ENCODE results near the gene HAT1.
"Not testable (repeated sequence)": the region's sequence is repeated elsewhere in the genome, so short reads cannot be mapped to it uniquely, and the experiment has no call there.

Gene HAT1

GRCh38 chr2:171972329-171972982, 50.2 kb downstream of the HAT1 start:
- no peak for DNase-seq (ENCODE audit: low read depth)

DNA sequence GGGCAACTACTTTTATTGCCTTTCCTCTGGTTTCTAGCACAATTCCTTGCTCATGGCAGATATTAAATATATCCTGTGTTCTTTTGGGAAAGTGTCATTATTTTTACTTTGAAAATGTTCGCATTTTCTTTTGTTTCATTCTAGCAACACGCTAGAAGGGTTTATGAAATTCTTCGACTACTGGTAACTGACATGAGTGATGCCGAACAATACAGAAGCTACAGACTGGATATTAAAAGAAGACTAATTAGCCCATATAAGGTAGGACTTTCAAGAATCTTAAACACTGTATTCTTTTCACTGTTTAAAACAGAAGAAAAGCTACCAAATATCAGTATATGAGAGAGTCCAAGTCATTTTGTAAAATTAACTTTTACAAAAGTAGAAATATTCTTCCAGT, 56.8 kb downstream of the HAT1 start:
- DNase-seq (ENCODE audit: low read depth) = no peak

DNA sequence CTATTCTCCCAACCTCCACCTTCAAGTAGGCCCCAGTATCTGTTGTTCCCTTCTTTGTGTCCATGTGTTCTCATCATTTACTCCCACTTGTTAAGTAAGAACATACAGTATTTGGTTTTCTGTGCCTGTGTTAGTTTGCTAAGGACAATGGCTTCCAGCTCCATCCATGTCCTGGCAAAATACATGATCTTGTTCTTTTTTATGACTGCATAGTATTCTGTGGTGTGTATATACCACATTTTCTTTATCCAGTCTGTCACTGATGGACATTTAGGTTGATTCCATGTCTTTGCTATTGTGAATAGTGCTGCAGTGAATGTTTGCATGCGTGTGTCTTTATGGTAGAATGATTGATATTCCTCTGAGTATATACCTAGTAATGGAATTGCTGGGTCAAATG, 61.7 kb downstream of the HAT1 start:
- not testable (repeated sequence) for DNase-seq (ENCODE audit: low read depth)

DNA sequence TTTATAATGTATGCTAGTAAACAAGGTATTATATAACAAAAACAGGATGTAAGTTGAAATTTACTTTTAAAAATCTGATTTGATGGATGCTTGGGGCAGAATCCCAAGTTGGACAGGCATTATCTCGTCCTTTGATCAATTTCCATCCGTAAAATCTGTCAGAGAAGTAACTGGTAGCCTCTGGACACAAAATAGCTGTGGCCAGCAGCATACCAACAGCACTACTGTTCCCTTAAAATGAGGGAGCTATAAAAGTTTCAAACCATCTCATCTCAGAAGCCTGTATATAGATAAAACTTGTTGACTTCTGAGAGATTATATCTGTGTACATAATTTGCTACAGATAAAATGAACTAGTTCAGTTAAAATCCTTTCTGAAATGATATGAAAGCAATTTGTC, 62.8 kb downstream of the HAT1 start:
- peak; percentile 81 for DNase-seq (ENCODE audit: low read depth)

- DNase-seq (ENCODE audit: low read depth) = no peak
These were observed 64.5 kb downstream of the HAT1 start for GRCh38 chr2:171986778-171987177.

GRCh38 chr2:171991027-171991426, 68.8 kb downstream of the HAT1 start:
- DNase-seq (ENCODE audit: low read depth) = no peak

GRCh38 chr2:171995586-171995985, 73.3 kb downstream of the HAT1 start:
- DNase-seq (ENCODE audit: low read depth) = peak; percentile 30

DNA sequence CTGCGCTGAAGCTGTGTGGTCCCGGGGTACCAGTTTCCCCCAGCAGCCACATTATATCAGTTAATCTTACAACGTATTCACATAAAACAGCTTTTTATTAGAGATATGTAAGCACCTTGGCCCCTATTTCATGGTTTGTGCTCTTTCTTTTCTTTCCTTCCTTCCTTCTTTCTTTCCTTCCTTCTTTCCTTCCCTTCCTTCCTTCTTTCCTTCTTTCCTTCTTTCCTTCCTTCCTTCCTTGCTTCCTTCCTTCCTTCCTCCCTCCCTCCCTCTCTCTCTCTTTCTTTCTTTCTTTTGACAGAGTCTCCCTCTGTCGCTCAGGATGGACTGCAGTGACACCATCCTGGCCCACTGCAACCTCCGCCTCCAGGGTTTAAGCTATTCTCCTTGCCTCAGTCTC, 73.8 kb downstream of the HAT1 start:
- DNase-seq (ENCODE audit: low read depth) = no peak

- not testable (repeated sequence) for DNase-seq (ENCODE audit: low read depth)
These were observed 74.8 kb downstream of the HAT1 start for GRCh38 chr2:171997031-171997430.

DNA sequence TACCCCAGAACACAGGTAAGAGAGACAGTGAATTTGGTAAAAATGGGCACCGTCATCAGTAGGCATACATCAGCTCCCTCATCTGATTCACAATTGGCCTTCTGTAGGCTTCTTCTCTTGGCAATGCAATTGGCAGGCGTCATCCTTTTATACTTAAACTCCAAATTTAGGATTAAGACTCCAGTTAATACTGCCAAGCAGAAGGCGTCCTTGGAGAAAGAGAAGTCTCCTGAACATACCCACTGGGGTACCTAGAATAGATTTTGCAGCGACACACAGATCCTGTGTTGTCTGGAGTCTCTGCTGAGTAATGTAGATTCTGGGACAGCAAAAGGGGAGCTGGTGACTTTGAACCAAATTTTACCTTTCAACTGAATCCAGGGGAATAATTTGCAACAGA, 76.9 kb downstream of the HAT1 start:
- DNase-seq (ENCODE audit: low read depth) = no peak

DNA sequence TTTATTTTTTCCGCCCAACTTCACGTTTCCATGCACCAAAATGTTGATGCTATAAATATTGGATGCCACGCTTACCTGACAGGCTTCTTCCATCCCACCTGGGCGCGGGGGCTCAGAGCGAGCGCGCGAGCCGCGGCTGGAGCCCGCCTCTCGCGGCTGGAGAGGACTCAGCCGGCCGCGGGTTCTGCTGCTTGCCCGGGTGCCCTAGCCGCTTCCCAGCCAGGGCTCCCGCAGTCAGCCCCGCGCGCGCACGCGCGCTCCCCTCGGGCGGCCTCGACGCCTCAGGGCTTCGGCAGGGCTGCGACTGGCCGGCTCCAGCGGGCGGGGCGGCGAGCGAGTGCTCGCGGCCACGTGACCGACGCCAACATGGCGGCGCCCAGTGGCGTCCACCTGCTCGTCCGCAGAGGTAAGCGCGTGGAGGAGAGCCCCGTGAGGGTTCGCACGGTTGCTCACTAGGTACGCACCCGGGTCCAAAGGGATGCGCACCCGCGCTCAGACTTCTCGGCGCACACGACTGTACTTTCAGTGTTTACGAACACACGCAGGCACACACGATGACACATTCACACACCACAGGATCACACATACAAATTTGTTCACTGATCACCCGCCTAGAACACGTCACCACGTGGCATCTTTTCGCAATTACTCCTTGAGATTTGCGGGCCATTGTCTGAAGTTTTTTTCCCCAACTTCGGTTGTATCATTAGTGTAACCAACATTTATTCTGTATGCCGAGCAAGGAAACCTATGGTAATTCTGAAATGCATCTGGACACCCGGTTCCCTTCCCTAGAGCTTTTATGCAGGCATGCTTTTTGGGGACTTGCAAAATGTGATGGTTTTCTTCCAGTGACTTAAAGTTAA, 77.6 kb downstream of the HAT1 start, which contains the start of gene METAP1D:
METAP1D (plus strand) TSS at position 350 of the 866 bp plus-strand sequence; CDS start at position 367, 17 bp downstream.
- peak; percentile 90 for DNase-seq (ENCODE audit: low read depth)

DNA sequence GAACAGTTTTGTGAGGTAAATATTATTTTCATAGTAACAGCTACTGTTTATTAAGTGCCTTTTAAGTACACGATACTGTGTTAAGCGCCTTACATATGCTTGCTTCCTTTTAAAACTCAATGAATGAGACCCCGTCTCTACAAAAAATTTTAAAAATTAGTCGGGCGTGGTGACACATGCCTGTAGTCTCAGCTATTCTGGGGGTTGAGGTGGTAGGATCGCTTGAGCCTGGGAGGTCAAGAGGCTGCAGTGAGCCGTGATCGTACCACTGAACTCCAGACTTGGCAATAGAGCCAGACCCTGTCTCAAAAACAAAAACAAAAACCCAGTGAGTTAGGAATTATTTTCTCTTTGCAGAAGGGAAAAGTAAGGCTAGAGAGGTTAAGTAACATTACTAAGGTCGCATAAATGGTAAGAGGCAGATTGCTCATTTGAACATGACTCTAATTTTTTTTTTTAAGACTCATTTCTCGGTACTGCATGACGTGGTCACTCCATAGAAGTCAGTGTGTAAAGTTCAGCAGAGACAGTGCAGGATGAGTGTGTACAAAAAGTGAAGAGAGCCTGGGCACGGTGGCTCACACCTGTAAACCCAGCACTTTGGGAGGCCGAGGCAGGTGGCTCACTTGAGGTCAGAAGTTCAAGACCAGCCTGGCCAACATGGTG, 78.6 kb downstream of the HAT1 start:
- DNase-seq (ENCODE audit: low read depth) = no peak

GRCh38 chr2:172007372-172007771, 85.1 kb downstream of the HAT1 start:
- DNase-seq (ENCODE audit: low read depth) = no peak

DNA sequence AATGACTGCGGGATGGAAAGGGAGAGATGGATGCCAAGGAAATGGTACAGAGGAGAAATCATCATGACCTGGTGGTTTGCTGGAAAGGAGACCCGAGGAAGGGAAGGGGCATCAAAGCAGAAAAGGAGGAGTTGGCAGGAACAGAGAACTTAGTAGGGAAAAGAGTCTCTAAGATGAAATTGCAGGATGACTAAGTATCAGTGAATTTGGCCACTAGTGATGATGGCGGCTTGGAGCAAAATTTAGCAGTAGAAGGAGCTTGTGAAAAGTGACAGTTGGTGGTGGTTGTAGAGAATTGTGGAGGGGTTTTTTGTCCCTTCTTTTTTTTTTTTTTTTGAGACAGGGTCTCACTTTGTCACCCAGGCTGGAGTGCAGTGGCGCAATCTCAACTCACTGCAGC, 87.6 kb downstream of the HAT1 start:
- DNase-seq (ENCODE audit: low read depth) = no peak

- DNase-seq (ENCODE audit: low read depth) = no peak
These were observed 89.7 kb downstream of the HAT1 start for GRCh38 chr2:172011812-172012575.

DNA sequence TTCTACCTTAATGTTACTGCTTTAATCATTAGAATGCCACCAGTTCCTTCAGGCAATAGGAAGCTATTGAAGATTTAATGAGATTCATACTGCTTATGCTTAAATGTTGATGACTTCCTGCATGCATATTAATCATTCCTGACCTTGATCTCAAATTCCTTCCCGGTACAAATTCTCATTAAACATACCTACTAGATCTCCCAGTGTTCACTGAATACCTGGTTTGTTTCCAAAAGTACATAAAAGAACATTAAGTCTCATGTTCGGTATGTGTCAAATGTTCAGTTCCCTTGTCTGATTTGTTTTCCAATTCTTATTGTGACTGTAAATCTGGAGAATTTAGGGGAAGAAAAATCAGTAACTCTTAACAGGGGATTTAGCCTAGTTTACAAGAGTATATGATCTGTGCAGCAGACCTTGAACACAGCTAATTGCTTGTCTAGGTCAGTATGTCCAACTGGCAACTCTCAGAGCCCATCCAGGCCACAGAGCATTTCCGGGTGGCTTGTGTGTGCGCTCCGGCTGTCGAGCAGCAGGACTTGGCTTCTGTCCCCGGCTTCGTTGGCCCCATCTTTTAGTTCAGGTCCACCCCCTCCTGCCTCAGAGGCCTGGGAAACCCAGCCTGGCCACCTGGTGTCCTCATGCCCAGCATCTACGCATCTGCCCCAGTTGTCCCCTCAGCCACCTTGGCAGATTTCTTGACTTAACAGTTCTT, 90.6 kb downstream of the HAT1 start:
- DNase-seq (ENCODE audit: low read depth) = peak; percentile 27

GRCh38 chr2:172013396-172013795, 91.1 kb downstream of the HAT1 start:
- no peak for DNase-seq (ENCODE audit: low read depth)

DNA sequence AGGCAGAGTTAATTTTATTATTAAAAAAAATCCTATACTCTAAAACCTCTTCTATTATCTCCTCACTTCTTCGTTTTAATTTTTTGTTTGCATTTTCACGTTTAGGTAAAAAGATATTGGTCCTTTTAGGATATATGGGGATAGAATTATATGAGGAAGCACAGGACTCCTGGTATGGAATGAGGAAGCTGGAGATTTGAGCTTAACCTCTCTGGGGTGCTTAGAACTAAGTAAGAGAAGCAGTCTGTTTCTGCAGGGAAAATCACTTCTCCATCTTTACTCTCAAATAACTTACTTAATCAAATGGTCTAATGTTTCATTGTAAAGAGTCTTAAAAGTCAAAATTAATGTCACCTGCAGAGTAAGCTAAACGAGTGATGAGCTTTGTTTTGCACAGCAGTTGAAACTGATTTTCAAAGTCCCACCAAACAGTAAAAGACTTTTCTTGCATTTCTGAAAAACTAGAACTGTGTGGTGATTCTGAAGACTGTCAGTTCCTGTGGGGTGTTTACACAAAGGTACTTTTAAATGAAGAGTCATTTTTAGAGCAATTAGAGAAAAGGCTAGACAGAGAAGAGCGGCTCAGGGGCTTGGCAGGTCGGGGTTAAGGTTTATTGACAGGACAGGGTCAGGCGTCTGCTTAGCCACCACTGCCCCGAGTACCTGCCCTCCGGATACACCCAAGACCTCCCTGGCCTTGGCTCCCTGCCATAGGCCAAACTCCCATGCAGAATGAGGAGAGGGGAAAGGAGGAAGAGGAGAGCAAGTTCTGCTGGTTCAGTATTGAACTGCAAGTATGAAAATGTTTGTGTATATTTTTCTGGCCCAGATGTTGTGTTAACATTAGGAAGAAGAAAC, 99.0 kb downstream of the HAT1 start:
- DNase-seq (ENCODE audit: low read depth) = peak; percentile 19

DNA sequence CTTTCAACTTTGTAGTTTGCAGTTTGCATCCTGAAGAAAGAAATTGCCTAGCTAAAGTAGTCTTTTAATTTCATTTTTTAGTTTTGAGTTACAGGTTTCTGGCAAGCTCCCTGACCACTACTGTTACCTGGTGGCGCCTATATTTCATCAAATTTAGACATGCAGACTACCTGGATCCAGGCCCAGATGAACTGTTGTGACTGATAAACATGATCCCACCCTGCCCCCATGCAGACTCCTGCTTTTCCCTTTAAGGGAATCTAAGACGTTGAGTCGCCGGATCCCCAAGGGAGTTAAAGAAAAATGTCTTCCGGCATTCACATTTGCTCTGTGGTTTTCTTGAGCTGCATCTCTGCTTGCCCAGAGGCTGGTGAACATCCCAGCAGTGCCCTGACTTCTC, 99.7 kb downstream of the HAT1 start:
- peak; percentile 70 for DNase-seq (ENCODE audit: low read depth)

GRCh38 chr2:172031536-172031935, 109.3 kb downstream of the HAT1 start:
- no peak for DNase-seq (ENCODE audit: low read depth)

All from EH (cell line).